ENCODE measurements around the gene EYS. TPM values are rescaled to one million over a fixed set of nuclear protein-coding genes. Genes with fewer than 3 reads are reported as not detected.

The EYS gene
- total RNA-seq, 1 experiment from 2014 or later: not detected

DNA sequence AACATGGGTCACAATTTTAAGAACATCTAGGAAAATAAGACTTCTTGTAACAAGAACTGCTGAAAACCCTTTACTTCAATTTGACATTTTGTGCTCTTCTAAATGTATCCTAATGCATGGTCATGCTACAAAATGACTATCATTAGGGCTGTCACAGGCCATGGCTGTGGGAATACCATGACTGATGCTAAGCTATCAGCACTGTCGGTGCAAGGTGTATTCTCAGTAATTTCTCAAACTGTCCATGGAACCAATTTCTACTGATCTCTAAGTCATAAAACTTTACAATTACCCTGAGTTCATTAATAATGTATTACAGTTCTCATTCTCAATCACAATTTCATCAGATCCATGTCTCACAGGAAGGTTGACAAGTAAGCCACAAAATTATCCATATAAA is 625.3 kb downstream of the EYS start:
- no peak overlapping the region for H3T11ph ChIP-seq (ENCODE audit: low read length)
- no peak overlapping the region for H4K5ac ChIP-seq (ENCODE audit: insufficient read length, low read depth, low read length)
- no peak overlapping the region for H4K8ac ChIP-seq (replicated peaks; ENCODE audit: insufficient read length, low read depth, low read length)
- no peaks in the 10 kb centered on the region for H3K4me1 ChIP-seq (ENCODE audit: insufficient read depth, low read length)
- H2BK15ac ChIP-seq (ENCODE audit: low read depth, low read length): no peak overlapping the region
- H3K27me3 ChIP-seq (ENCODE audit: insufficient read depth, low read length): no peaks in the 10 kb centered on the region
- H3K9ac ChIP-seq (ENCODE audit: extremely low read depth, insufficient read length, low read length): no peak overlapping the region
- no CpG with 5 or more reads among the region's 1 CpG for WGBS (ENCODE audit: extremely low coverage, insufficient read length, low lambda C conversion rate)
- H4K20me1 ChIP-seq (ENCODE audit: control insufficient read depth, insufficient read depth, insufficient read length): no peaks in the 10 kb centered on the region
- H3K79me2 ChIP-seq (ENCODE audit: insufficient read depth, low read length): no peaks in the 10 kb centered on the region
- H3K18ac ChIP-seq (ENCODE audit: insufficient read length, low read depth, low read length): no peak overlapping the region
- H3K56ac ChIP-seq (ENCODE audit: insufficient read length, low read depth, low read length): no peak overlapping the region
- H3K27ac ChIP-seq (ENCODE audit: insufficient read length, low read depth, low read length): no peak overlapping the region
- H3K27me3 Mint-ChIP-seq (ENCODE audit: low read depth): no peaks in the 10 kb centered on the region
- H3K9me3 Mint-ChIP-seq: peaks cover 0 to 2% of the 10 kb centered on the region in 2 experiments; a peak in 3 of 5 replicates
- no peak overlapping the region for H2BK120ac ChIP-seq (ENCODE audit: low read depth, low read length, poor library complexity, severe bottlenecking)
- H3K23ac ChIP-seq (ENCODE audit: insufficient read length, low read depth, low read length): no peak overlapping the region
- H2AFZ ChIP-seq (ENCODE audit: low read length): no peak overlapping the region
- no peak overlapping the region for H3K4me2 ChIP-seq (ENCODE audit: insufficient read depth, insufficient read length, low read length)
- no peaks in the 10 kb centered on the region for H3K4me1 Mint-ChIP-seq
- no peak overlapping the region for H2AK5ac ChIP-seq (ENCODE audit: insufficient read length, low read length)
- TF ChIP-seq, protein P1, sequence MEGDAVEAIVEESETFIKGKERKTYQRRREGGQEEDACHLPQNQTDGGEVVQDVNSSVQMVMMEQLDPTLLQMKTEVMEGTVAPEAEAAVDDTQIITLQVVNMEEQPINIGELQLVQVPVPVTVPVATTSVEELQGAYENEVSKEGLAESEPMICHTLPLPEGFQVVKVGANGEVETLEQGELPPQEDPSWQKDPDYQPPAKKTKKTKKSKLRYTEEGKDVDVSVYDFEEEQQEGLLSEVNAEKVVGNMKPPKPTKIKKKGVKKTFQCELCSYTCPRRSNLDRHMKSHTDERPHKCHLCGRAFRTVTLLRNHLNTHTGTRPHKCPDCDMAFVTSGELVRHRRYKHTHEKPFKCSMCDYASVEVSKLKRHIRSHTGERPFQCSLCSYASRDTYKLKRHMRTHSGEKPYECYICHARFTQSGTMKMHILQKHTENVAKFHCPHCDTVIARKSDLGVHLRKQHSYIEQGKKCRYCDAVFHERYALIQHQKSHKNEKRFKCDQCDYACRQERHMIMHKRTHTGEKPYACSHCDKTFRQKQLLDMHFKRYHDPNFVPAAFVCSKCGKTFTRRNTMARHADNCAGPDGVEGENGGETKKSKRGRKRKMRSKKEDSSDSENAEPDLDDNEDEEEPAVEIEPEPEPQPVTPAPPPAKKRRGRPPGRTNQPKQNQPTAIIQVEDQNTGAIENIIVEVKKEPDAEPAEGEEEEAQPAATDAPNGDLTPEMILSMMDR (conservative IDR thresholded peaks at IDR 0.05): no peak
- no peak overlapping the region for H3K14ac ChIP-seq (ENCODE audit: insufficient read depth, low read length)
- no peaks in the 10 kb centered on the region for H3K23me2 ChIP-seq (ENCODE audit: insufficient read length, low read depth, low read length, poor library complexity, severe bottlenecking)
- H3K4ac ChIP-seq (ENCODE audit: low read depth, low read length): no peak overlapping the region
- H2BK5ac ChIP-seq (ENCODE audit: insufficient read length, low read length): no peak overlapping the region
- no peaks in the 10 kb centered on the region for H3K9me3 ChIP-seq (ENCODE audit: control insufficient read depth, low read depth, low read length)
- no peak overlapping the region for H4K91ac ChIP-seq (ENCODE audit: insufficient read length, low read depth, low read length)
- no peak overlapping the region for H2BK20ac ChIP-seq (ENCODE audit: low read depth, low read length, poor library complexity, severe bottlenecking)
- H3K4me3 Mint-ChIP-seq: no peak overlapping the region
- no peak overlapping the region for H2BK12ac ChIP-seq (ENCODE audit: insufficient read length, low read depth, low read length)
- no peaks in the 10 kb centered on the region for H3K79me1 ChIP-seq (ENCODE audit: insufficient read depth, low read depth, low read length, poor library complexity, severe bottlenecking)
- DNase-seq: no peak
- no peak overlapping the region for H3K27ac Mint-ChIP-seq
- no peaks in the 10 kb centered on the region for H3K36me3 Mint-ChIP-seq (ENCODE audit: insufficient read depth in 1 of 3, low read depth in 3 of 3)
